HS-5 (cell line): ENCODE results near the gene MICU1.
"Not testable (repeated sequence)": the region's sequence is repeated elsewhere in the genome, so short reads cannot be mapped to it uniquely, and the experiment has no call there.

ENCODE experiments used
- DNase-seq: peaks from one replicate; pipeline ENCODE4 v3.0.0-alpha.2; 2012; ENCODE audit warnings: low read depth

The MICU1 gene

DNA sequence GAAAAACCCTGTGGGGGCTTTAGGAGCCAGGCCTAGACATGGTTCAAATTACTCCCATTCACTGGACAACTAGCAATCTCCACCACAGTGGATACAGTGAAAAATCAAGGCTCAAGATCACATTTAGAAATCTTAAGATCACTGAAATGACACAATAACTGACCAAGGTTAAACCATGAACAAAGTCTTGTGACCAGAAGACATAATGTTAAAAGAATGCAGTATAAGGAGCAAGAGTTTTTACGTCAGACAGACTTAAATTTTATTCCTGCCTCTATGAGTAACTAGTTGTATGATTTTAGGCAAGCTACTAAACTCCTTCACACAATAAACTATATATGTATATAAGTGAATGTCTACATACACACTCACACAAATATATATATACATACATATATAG, 68.5 kb downstream of the MICU1 start:
- DNase-seq: peak; percentile 26

DNA sequence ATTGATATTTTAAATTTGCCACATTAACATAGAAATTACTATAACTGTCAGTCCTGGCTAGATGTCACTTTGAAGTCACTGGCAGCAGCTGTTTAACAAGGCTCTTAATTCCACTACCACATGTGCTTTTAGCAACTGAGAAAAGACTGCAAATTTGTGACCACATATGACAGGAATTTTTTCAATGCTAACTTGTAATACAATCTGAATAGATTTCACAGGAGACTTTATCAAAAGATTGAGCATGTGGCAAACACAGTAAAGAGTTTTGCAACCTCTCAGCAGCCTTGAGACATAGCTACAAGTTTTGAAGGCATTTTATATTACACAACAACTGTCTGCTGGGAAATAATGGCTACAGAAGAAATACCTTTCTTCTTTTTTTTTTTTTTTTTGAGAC, 73.0 kb downstream of the MICU1 start:
- DNase-seq: peak; percentile 56

DNA sequence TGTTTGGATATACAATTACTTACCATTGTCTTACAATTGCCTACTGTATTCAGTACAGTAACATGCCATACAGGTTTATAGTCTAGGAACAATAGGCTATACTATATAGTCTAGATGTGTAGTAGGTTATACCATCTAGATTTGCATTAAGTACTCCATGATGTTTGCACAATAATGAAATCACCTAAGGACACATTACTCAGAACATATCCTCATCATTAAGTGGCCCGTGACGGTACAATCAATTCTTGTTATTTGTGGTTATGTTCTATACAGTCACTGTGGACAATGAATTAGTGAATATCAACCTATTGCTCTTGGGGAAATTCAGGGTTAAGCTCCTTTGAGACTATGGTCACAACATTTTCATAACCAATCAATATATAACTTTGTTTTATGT, 75.6 kb downstream of the MICU1 start:
- no peak for DNase-seq

DNA sequence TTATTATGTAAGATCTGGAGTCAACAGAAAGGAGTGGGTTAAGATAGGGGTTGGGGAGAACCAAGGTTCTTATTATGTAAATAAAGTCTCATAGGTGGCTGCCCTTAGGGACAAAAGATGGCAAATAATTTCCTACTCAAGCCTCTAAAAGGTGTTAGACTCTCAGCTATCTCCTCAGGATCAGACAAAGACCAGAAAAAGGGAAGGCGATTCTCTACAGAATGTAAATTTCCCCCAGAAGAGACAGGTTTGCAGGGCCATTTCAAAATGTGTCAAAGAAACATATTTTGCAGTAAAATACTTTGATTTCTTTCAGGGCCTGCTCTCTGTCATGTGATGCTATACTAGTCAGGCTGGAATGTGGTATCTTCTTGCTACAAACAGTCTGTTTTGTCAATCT, 80.3 kb downstream of the MICU1 start:
- no peak for DNase-seq

DNA sequence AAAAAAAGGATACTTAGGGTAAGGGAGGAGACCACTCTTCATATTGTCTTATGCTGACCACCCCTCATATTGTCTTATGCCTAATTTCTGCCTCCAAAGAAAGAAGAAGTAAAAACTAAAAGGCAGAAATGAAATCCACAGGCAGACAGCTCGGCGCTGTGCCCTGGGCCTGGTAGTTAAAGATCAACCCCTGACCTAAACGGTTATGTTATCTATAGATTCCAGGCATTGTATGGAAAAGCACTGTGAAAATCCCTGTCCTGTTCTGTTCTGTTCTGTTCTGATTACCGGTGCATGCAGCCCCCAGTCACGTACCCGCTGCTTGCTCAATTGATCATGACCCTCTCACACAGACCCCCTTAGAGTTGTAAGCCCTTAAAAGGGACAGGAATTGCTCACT, 82.0 kb downstream of the MICU1 start:
- DNase-seq: not testable (repeated sequence)

DNA sequence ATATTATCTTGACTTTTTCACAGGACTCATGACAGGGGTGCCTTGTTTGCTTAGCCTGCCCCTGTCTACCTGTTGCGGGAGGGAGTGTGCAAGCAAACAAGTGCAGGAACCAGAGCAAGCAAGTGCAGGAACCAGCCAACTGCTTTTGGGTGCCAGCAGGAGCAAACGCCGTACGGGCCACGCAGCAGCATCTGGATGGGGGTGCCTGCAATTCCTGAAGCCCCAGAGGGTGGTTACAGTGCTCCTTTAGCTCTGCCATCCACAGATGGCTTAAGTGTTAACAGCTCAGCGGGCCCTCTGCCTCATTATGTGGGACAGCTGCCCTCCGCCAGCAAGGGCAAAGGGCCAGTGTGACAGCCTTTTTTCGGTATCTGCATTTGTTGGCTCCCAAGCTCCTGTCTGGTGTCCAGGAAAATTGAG, 83.5 kb downstream of the MICU1 start:
- DNase-seq: no peak

DNA sequence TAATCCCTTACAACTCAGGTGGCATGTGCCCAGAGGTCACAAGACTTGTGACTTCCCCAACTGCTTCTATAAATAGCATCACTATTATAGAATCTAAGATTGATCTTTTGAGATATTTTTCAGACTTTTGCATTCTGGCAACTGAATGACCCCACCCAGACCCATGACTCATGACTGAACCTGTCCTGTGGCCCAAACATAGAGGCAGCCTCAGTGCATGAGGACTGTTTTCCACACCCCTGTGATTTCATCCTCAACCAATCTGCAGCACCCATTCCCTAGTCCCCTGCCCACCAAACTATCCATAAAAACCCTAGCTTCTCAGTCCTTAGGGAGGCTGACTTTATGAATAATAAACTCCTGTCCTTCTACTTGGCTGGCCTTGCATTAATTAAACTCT, 84.5 kb downstream of the MICU1 start:
- no peak for DNase-seq

DNA sequence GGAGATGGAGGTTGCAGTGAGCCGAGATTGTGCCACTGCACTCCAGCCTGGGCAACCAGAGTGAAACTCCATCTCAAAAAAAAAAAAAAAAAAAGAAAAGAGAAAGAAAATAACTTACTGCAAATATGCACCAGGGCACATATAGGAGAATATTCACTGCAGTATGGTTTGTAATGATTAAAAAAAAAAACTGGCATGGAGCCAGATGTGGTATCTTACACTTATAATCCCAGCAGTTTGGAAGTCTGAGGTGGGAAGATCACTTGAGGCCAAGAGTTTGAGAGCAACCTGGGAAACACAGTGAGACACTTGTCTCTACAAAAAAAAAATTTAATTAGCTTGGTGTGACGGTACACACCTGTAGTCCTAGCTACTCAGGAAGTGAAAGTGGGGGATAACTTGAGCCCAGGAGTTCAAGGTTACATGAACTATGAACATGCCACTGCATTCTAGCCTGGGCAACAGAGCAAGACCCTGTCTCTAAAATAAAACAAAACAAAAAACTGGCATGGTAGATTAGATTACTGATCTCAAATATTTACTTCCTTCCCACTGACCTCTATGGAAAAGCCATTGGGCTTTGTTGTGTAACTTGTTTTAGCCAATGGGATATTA, 85.6 kb downstream of the MICU1 start:
- no peak for DNase-seq

DNA sequence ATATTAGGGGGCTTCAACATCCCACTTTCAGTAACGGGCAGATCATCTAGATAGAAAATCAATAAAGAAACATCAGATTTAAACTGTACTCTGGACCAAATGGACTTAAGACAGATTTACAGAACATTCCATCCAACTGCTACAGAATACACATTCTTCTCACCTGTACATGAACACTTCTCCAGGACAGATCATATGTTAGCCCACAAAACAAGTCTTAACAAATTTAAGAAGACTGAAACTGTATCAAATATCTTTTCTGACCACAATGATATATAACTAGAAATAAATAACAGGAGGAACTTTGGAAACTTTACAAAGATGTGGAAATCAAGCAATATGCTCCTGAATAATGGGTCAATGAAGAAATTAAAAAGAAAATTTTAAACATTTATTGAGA, 86.7 kb downstream of the MICU1 start:
- no peak for DNase-seq

DNA sequence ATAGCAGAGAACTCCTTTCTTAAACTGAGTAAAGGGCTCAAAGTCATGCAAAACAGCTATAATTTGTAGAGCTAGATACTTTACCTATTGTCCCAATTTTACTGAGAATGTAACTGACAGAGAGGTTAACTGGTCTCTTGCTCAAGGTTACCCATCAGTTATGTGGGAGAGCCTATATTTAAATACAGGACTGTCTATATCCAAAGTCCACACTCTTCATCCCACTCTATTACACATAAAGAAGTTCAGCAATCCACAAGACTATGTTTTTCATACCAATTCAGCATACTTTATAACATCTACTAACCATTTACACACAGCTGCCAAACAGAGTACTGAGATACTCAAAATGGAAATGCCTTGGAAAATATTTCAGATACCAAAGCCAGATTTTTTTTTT, 100.2 kb downstream of the MICU1 start:
- DNase-seq: no peak

DNA sequence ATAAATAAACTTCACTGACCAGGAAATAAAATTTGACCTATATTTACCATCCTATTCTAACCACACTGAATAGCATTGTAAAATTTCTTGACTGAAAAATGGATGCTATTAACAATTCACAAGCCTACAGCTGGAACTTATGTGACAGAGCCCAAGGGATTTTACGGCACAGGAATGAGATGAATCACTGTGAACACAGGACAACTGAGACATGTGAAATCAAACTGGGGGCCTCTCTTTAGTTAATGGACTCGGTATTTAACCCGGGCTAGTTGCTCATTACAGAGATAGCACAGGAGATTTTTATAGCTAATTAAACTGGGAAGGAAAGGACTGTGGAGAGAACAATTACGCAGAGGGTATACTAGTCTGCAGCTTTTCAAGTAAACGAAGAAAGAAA, 100.6 kb downstream of the MICU1 start:
- no peak for DNase-seq

DNA sequence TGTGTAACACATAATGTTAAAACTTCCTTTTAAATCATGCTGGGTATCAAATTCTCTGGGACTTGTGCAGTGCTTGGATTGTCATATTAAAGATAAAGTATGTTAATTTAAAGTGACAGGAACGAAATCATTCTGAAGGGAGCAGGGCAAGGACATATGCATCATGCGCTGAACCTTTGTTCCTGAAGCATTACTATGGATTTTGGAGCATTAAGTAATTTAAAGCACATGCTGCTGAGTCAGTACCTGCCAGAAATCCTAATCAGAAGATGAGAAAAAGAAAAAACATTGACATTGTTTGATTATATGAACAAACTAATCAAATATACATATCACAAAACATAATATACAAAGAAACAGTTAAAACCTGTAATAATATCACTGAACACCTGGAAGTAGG, 101.4 kb downstream of the MICU1 start:
- DNase-seq: no peak

DNA sequence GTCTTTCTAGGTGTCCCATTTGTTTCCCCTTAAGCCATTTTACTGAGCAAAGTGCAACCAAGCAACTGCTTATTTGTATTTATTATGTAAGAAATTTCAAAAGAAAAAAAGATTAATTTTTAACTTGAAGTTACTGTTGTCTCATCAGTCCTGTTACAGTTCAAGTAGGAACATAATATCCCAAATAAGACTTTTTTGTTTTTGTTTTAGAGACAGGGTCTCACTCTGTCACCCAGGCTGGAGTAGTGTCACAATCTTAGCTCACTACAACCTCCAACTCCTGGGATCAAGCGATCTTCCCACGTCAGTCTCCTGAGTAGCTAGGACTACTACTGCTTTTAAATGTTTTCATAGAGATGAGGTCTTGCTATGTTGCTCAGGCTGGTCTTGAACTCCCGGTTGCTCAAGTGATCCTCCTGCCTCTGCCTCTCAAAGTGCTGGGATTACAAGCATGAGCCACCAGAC, 101.9 kb downstream of the MICU1 start:
- no peak for DNase-seq

DNA sequence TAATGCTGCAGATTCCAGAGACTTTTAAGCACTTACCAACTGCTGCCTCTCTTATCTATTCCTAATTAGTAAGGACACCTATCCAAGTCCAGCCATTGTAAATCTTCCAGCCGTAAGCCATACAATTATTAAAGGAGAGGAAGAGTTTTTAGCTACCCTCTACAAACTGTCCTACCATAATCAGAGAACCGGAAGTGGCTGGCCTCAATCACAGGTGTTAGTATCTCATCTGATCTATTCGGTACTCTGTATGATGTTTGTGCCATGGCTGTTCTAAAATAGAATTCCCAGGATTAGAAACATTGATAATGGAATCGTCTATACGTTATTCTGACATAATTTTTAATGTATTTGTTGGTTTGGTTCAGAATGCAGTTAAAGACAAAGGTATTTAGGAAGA, 102.8 kb downstream of the MICU1 start:
- no peak for DNase-seq

DNA sequence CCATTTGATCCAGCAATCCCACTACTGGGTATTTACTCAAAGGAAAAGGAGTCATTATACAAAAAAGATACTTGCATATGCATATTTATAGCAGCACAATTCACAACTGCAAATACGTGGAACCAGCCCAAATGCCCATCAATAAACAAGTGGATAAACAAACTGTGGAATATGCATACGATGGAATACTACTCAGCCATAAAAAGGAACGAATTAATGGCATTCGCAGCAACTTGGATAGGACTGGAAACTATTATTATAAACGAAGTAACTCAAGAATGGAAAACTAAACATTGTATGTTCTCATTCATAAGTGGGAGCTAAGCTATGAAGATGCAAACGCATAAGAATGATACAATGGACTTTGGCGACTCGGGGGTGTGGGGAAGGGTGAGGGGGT, 108.6 kb downstream of the MICU1 start:
- DNase-seq: no peak

DNA sequence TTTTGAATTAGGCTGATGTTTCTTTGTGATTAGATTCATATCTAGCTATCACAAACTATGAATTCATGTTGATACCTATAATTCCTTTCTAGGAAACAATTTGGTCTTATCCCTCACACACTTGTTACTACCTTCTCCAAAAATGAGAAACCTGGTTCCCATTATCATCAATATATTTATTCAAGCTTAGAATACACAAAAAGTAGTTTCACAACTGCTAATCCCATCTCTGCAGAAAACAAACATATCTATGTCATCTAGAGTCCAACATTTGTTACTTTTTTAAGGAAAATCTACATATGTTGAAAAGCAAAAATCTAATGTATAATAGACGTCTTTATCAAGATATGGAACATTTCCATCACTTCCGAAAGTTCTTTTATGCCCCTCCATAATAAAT, 110.4 kb downstream of the MICU1 start:
- no peak for DNase-seq

DNA sequence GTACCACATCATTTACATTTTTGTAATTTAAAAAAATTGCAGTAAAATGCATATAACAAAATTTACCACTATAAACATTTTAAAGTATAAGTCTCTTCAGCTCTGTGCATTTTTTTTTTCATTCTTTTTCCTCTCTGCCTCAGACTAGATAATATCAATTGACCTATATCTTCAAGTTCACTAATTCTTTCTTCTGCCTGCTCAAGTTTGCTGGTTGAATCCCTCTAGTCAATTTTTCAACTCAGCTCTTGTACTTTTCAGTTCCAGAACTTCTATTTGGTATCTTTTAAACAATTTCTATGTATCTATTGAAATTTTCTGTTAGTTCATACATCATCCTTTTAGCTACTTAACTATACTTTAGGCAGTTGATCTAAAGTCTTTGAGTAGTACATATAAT, 112.0 kb downstream of the MICU1 start:
- no peak for DNase-seq

DNA sequence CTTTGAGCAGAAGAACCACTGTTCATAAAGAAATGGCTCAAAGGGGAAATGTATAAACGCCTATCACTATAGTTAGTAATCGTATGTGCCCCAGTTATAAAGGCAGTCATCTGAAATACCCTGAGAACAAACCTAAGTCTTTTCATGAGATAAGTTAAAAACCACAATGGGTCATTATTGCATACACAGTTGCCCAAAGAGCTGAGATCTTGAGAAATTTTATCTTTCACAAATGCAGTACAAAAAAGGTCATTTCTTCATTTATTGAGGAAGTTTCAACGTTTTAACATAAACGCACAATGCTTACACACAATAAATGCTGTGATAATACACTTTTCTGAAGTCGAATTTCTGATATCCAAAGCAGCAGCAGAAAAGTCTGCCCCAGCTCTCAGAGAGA, 114.4 kb downstream of the MICU1 start:
- DNase-seq: no peak

DNA sequence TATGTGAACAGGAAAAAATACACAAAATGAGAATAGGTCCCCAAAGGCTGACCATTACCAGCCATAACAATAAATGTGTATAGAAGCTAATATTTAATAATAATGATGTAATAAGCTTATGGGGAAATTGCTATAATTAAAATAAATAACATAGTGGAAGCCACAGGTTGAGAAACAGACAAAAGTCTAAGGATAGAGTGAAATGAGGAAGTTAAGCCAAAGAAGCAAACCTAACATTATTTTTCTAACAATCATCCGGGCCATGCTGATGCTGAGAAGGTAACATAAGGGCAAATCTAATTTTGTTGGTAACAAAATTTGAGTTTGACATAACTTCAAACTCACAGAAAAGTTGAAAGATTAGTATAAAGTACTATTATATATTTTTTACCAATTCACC, 115.9 kb downstream of the MICU1 start:
- DNase-seq: no peak

DNA sequence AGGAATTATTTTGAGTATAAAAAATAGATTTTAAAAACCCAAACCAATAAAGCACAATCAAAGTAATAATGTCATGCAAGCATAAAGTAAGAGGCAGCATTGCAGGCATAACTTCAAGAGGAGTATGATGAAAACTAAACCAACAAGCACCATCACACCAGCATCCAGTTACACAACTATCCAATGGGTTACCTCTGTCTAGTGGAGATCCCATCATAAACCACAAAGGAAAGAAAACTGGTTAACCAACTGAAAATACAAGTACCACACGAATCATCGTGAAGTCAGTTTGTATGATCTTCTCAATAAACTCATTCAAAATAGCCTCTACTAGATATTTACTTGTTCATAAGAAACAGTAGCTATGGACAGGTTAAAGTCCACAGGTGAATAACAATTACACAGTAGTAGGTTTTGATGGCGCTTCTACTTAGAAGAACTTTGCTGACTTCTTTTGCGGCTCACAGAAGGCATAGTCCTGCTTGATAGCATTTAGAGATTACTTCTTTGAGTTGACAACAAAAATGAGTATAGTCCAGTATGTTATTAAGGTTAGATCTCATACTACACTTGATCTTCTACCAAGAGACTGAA, 116.6 kb downstream of the MICU1 start:
- DNase-seq: no peak

DNA sequence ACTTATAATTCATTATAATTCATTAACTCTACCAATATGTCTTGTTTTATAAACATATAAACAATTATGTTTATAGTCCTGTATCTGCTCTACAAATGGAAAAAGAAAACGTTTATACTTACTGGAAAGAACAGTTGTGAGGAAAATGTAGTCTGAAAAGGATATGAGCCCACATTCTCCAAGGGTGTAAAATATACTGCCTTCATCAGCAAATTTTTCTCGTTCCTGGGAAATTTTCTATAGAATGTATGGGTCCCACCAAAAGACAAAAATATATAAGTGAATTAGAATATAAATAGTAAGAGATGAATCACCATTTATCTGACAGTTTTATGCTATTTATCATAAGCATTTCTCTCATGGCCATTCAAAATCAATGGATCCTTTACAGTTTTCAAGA, 117.8 kb downstream of the MICU1 start:
- DNase-seq: no peak

DNA sequence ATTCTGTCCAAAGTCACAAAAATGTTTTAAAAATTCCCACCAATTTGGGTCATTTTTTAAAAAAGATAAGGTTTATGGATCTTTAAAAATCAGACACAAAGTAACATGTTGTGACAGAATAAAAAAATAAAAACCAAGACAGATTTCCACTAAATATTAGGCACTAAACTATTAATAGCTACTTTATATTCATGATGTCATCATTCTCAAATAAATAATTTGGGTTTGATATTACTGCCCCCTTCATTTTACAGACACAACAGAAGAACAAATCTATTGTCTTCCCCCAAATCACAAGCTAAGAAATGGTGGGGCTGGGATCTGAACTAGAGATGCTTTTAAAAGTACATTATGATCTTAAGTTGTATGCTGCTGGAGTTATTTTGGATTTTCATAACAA, 119.4 kb downstream of the MICU1 start:
- DNase-seq: no peak

DNA sequence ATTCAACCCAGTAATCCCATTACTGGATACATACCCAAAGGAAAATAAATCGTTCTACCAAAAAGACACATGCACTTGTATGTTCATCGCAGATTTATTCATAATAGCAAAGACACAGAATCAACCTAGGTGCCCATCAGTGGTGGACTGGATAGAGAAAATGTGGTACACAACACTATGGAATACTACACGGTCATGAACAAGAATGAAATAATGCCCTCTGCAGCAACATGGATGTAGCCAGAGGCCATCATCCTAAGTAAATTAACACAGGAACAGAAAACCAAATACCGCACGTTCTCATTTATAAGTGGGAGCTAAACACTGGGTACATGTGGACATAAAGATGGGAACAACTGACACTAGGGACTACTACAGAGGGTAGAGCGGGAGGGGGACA, 120.4 kb downstream of the MICU1 start:
- DNase-seq: no peak

DNA sequence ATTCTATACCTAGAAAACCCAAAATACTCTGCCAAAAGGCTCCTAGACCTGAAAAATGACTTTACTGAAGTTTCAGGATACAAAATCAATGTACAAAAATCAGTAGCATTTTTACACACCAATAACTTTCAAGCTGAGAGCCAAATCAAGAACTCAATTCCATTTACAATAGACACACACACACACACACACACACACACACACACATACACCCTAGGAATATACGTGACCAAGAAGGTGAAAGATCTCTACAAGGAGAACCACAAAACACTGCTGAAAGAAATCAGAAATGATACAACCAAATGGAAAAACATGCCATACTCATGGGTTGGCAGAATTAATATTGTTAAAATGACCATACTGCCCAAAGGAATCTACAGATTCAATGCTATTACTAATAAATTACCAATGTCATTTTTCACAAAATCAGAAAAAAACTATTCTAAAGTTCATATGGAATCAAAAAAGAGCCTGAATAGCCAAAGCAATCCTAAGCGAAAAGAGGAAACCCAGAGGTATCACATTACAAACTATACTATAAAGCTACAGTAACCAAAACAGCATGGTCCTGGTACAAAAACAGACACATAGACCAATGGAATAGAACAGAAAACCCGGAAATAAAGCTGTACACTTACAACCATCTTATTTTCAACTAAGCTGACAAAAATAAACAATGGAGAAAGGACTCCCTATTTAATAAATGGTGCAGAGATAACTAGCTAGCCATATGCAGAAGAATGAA, 122.0 kb downstream of the MICU1 start:
- no peak for DNase-seq
